ENCODE results near the gene KDM4C. TPM values are rescaled to one million over a fixed set of nuclear protein-coding genes. Genes with fewer than 3 reads are reported as not detected.

KDM4C gene
- total and polyA plus RNA-seq, 2 of the 13 experiments (the other 11 are each of a cell fraction or from before 2014, with no cell fraction given): 19.4 to 23.6 TPM

DNA sequence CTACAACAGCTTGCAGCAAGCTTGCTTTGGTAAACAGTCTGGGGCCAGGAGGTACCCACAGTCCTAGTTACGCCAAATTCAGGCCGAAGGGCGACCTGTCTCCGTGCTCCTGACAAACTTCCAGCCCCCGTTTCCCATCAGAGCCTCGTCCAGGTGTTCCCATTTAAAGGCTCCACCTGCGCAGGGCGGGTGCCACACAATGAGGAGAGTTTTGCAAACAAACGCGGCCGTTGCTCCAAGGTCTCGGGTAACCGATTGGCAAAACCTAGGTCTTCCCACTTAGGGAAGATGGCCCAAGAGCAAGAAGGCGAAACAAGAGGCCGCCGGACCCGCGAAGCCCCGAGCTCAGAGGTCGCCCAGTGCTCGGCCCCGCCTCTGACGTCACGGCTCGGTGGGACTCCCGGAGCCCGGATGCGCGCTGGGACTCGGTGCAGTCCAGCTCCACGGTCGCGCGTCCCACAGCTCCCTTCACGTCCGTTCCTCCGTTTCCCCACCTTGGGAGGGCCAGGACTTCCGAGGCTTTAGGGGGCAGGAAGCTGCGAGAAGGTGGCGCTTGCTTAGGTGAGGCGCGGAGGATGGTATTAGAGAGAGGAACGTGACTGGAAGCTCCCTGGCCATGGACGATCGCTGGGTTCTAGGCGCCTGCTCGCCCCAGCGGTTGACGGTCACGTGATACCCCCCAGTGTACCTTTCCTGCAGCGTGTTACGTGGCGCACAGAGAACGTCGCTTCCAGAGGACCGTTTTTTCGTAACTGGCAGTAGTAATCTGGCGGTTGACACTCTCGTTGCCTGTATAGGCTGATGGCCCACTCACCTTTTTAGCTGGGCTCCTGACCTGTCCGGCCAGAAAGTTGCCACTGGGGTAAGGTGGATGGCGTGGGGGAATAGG is 41.8 kb upstream of the KDM4C start (continued):
- TF ChIP-seq RBM39 (IDR thresholded peaks at IDR 0.05; ENCODE audit: low read depth, low read length, poor library complexity, severe bottlenecking) (peak; percentile 35), ASH2L (IDR thresholded peaks at IDR 0.05; ENCODE audit: insufficient read length, low read depth, low read length) (peak; percentile 53), KLF9 (CRISPR knock-in tag; IDR thresholded peaks at IDR 0.05; ENCODE audit: low read depth) (0 out of 2 replicates have a peak, but pooled peaks have one; percentile 53), ZNF230 (CRISPR knock-in tag; IDR thresholded peaks at IDR 0.05) (peak; percentile 71; the same call in 1 of the 2 replicates), NONO (IDR thresholded peaks at IDR 0.05) (no peak), NONO (CRISPR knock-in tag; conservative IDR thresholded peaks at IDR 0.05) (peak; percentile 92), ZNF564 (CRISPR knock-in tag; IDR thresholded peaks at IDR 0.05) (peak; percentile 78; the same call in 1 of the 2 replicates), YEATS4 (CRISPR knock-in tag; IDR thresholded peaks at IDR 0.05; ENCODE audit: borderline replicate concordance) (peak; percentile 90; the same call in 1 of the 2 replicates), SRSF1 (optimal IDR thresholded peaks at IDR 0.05; ENCODE audit: low read depth, low read length) (peak; percentile 70), RAD51 (IDR thresholded peaks at IDR 0.05; ENCODE audit: borderline replicate concordance) (peak; percentile 96), ZNF577 (CRISPR knock-in tag; IDR thresholded peaks at IDR 0.05; ENCODE audit: borderline replicate concordance, low read depth) (no peak), REL (CRISPR knock-in tag; conservative IDR thresholded peaks at IDR 0.05) (peak; percentile 81; the same call in 1 of the 2 replicates), ZNF788 (CRISPR knock-in tag; IDR thresholded peaks at IDR 0.05; ENCODE audit: borderline replicate concordance) (peak; percentile 87; the same call in 1 of the 2 replicates), ARNTL (CRISPR knock-in tag; IDR thresholded peaks at IDR 0.05) (0 out of 2 replicates have a peak, but pooled peaks have one; percentile 36), TARDBP (CRISPR knock-in tag; IDR thresholded peaks at IDR 0.05) (peak; percentile 74), ERF (CRISPR knock-in tag; IDR thresholded peaks at IDR 0.05) (0 out of 2 replicates have a peak, but pooled peaks have one; percentile 31), JUND (CRISPR knock-in tag; IDR thresholded peaks at IDR 0.05) (peak; percentile 63; the same call in 1 of the 2 replicates), NFKBIZ (CRISPR knock-in tag; IDR thresholded peaks at IDR 0.05) (peak; percentile 44; the same call in 1 of the 2 replicates), NCOA5 (CRISPR knock-in tag; IDR thresholded peaks at IDR 0.05) (no peak), ZNF790 (CRISPR knock-in tag; IDR thresholded peaks at IDR 0.05; ENCODE audit: borderline replicate concordance) (peak; percentile 77; the same call in 1 of the 2 replicates), MTA1 (CRISPR knock-in tag; IDR thresholded peaks at IDR 0.05; ENCODE audit: borderline replicate concordance) (peak; percentile 36; the same call in 1 of the 2 replicates)
- TF ChIP-seq, protein P1, sequence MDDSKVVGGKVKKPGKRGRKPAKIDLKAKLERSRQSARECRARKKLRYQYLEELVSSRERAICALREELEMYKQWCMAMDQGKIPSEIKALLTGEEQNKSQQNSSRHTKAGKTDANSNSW (CRISPR knock-in tag; IDR thresholded peaks at IDR 0.05; ENCODE audit: borderline replicate concordance): no peak
- TF ChIP-seq, protein P2, sequence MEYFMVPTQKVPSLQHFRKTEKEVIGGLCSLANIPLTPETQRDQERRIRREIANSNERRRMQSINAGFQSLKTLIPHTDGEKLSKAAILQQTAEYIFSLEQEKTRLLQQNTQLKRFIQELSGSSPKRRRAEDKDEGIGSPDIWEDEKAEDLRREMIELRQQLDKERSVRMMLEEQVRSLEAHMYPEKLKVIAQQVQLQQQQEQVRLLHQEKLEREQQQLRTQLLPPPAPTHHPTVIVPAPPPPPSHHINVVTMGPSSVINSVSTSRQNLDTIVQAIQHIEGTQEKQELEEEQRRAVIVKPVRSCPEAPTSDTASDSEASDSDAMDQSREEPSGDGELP (IDR thresholded peaks at IDR 0.05; ENCODE audit: borderline replicate concordance, low read depth): peak; percentile 31; the same call in 1 of the 2 replicates
- TF ChIP-seq, protein P3, sequence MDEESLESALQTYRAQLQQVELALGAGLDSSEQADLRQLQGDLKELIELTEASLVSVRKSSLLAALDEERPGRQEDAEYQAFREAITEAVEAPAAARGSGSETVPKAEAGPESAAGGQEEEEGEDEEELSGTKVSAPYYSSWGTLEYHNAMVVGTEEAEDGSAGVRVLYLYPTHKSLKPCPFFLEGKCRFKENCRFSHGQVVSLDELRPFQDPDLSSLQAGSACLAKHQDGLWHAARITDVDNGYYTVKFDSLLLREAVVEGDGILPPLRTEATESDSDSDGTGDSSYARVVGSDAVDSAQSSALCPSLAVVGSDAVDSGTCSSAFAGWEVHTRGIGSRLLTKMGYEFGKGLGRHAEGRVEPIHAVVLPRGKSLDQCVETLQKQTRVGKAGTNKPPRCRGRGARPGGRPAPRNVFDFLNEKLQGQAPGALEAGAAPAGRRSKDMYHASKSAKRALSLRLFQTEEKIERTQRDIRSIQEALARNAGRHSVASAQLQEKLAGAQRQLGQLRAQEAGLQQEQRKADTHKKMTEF (CRISPR knock-in tag; IDR thresholded peaks at IDR 0.05): peak; percentile 61
- TF ChIP-seq, protein P4, sequence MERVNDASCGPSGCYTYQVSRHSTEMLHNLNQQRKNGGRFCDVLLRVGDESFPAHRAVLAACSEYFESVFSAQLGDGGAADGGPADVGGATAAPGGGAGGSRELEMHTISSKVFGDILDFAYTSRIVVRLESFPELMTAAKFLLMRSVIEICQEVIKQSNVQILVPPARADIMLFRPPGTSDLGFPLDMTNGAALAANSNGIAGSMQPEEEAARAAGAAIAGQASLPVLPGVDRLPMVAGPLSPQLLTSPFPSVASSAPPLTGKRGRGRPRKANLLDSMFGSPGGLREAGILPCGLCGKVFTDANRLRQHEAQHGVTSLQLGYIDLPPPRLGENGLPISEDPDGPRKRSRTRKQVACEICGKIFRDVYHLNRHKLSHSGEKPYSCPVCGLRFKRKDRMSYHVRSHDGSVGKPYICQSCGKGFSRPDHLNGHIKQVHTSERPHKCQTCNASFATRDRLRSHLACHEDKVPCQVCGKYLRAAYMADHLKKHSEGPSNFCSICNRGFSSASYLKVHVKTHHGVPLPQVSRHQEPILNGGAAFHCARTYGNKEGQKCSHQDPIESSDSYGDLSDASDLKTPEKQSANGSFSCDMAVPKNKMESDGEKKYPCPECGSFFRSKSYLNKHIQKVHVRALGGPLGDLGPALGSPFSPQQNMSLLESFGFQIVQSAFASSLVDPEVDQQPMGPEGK (CRISPR knock-in tag; IDR thresholded peaks at IDR 0.05): 0 out of 2 replicates have a peak, but pooled peaks have one; percentile 55
